PC-3 (cell line): ENCODE results near the gene CISD1. TPM values are rescaled to one million over a fixed set of nuclear protein-coding genes. Genes with fewer than 3 reads are reported as not detected.

Experiments
- ATAC-seq: fragments of 200-7000 bp; cut with Tn5 transposase; 2 replicates; pipeline ENCODE4 v1.9.1; 2020; ENCODE audit warnings: mild to moderate bottlenecking, moderate library complexity
- BruUV-seq: library from RNA; stranded (reverse); fragments of 400-500 nt; replicated peaks from 2 replicates; lab custom pipeline; 2021; lab: Mats Ljungman, UMichigan
- CTCF ChIA-PET: fragments of 300-600 bp; sonication (Branson Sonifier 250); formaldehyde crosslinking; loops from one replicate; lab custom pipeline; 2022; ENCODE audit warnings: antibody characterized with exemption; lab: Charles Lee
- POLR2A ChIA-PET: fragments of 300-600 bp; sonication (Branson Sonifier 250); formaldehyde crosslinking; loops from one replicate; lab custom pipeline; 2022; ENCODE audit warnings: antibody characterized with exemption; ENCODE audit not compliant: unreplicated experiment; lab: Charles Lee
- DNase-seq: peaks from one replicate; pipeline ENCODE4 v3.0.0-alpha.2; 2015
- H2AFZ ChIP-seq: fragments of 300-600 bp; sonication (generic); 2 replicates; pipeline ENCODE4 v1.6.0; 2016; ENCODE audit warnings: antibody characterized with exemption, low read length
- H3F3A ChIP-seq: fragments of 300-600 bp; sonication (generic); one replicate; pipeline ENCODE4 v1.6.0; 2017; ENCODE audit warnings: antibody characterized with exemption, low read length, control low read depth, mild to moderate bottlenecking; ENCODE audit not compliant: unreplicated experiment
- H3K27ac ChIP-seq: fragments of 300-600 bp; sonication (generic); 2 replicates; pipeline ENCODE4 v1.5.1; 2016; ENCODE audit warnings: mild to moderate bottlenecking, low read length
- H3K27me3 ChIP-seq: fragments of 300-600 bp; sonication (generic); 2 replicates; pipeline ENCODE4 v1.6.1; 2016; ENCODE audit warnings: low read length, mixed read lengths
- H3K36me3 ChIP-seq: fragments of 300-600 bp; sonication (generic); 2 replicates; pipeline ENCODE4 v1.6.1; 2016; ENCODE audit warnings: low read depth, mixed run types, low read length, mixed read lengths
- H3K4me1 ChIP-seq: fragments of 300-600 bp; sonication (generic); 2 replicates; pipeline ENCODE4 v1.5.1; 2016; ENCODE audit warnings: low read length; ENCODE audit not compliant: insufficient read depth
- H3K4me2 ChIP-seq: fragments of 300-600 bp; sonication (generic); 2 replicates; pipeline ENCODE4 v1.6.0; 2016; ENCODE audit warnings: low read length
- H3K4me3 ChIP-seq: fragments of 300-600 bp; sonication (generic); 2 replicates; pipeline ENCODE4 v1.5.1; 2016; ENCODE audit warnings: mild to moderate bottlenecking, low read length, mixed read lengths
- H3K79me2 ChIP-seq: fragments of 300-600 bp; sonication (generic); 2 replicates; pipeline ENCODE4 v1.6.1; 2017; ENCODE audit warnings: low read length, mixed read lengths
- H3K9ac ChIP-seq: fragments of 300-600 bp; sonication (generic); 2 replicates; pipeline ENCODE4 v1.6.0; 2016; ENCODE audit warnings: mild to moderate bottlenecking, low read length
- H3K9me2 ChIP-seq: fragments of 300-600 bp; sonication (generic); replicated peaks from 2 replicates; pipeline ENCODE4 v1.6.1; 2016; ENCODE audit warnings: mixed run types, low read length, mixed read lengths
- H3K9me3 ChIP-seq: fragments of 300-600 bp; sonication (generic); 2 replicates; pipeline ENCODE4 v1.6.1; 2016; ENCODE audit warnings: low read length, mixed read lengths
- H4K20me1 ChIP-seq: fragments of 300-600 bp; sonication (generic); 2 replicates; pipeline ENCODE4 v1.6.1; 2016; ENCODE audit warnings: low read length, mixed read lengths
- EZH2 ChIP-seq: fragments of 300-600 bp; sonication (generic); IDR thresholded peaks from one replicate; pipeline ENCODE4 v1.6.1; 2017; ENCODE audit warnings: antibody characterized with exemption, mild to moderate bottlenecking, low read length; ENCODE audit not compliant: unreplicated experiment
- EZH2phosphoT487 ChIP-seq: fragments of 300-600 bp; sonication (generic); IDR thresholded peaks from 2 replicates; pipeline ENCODE4 v1.6.1; 2018; ENCODE audit warnings: mild to moderate bottlenecking, antibody characterized with exemption, low read length, borderline replicate concordance
- intact Hi-C: fragments of 100-400 bp; cut with micrococcal nuclease; formaldehyde crosslinking; loops from 2 replicates; pipeline ENCODE4 v1.9.0; 2023
- total RNA-seq: library from RNA; depleted of rRNA; stranded (reverse); fragments of >200 nt; gene quantifications from 2 replicates; pipeline ENCODE4 v1.2.3, GENCODE V29; 2014
- TF ChIP-seq, protein P1 (sequence below): fragments of 300-600 bp; sonication (generic); conservative IDR thresholded peaks from 2 replicates; pipeline ENCODE4 v1.5.1; 2017; ENCODE audit warnings: antibody characterized with exemption, low read depth, mild to moderate bottlenecking, low read length

CISD1 gene
- total RNA-seq, 1 experiment from 2014 or later: 68.8 TPM

DNA sequence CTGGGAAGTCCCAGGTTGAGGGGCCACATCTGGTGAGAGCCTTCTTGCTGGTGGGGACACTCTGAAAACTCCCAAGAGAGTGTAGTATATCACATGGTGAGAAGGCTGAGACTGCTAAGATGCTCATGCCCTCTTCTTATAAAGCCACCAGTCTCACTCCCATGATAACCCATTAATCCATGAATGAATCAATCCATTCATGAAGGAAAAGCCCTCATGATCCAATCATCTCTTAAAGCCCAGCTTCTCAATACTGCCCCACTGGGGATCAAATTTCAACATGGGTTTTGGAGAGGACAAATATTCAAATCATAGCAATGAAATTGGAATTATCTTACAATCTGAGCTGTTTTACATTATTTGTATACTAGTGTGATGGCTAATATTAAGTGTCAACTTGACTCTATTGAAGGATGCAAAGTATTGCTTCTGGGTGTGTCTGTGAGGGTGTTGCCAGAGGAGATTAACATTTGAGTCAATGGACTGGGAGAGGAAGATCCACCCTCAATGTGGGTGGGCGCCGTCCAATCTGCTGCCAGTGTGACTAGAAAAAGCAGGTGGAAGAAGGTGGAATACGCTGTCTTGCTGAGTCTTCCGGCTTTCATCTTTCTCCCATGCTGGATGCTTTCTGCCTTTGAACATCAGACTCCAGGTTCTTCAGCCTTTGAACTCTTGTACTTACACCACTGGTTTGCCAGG lies 51.5 kb downstream of the CISD1 start:
- H3K9ac ChIP-seq: no peak overlapping the region
- H3K4me2 ChIP-seq: no peak overlapping the region
- no TSS peak for BruUV-seq
- TF ChIP-seq, protein P1, sequence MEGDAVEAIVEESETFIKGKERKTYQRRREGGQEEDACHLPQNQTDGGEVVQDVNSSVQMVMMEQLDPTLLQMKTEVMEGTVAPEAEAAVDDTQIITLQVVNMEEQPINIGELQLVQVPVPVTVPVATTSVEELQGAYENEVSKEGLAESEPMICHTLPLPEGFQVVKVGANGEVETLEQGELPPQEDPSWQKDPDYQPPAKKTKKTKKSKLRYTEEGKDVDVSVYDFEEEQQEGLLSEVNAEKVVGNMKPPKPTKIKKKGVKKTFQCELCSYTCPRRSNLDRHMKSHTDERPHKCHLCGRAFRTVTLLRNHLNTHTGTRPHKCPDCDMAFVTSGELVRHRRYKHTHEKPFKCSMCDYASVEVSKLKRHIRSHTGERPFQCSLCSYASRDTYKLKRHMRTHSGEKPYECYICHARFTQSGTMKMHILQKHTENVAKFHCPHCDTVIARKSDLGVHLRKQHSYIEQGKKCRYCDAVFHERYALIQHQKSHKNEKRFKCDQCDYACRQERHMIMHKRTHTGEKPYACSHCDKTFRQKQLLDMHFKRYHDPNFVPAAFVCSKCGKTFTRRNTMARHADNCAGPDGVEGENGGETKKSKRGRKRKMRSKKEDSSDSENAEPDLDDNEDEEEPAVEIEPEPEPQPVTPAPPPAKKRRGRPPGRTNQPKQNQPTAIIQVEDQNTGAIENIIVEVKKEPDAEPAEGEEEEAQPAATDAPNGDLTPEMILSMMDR: no peak
- no peak for TF ChIP-seq EZH2phosphoT487
- no peak for TF ChIP-seq EZH2
- ChIA-PET POLR2A (no interaction called here), CTCF (no interaction called here)
- H3K27ac ChIP-seq: no peak overlapping the region
- H3K4me3 ChIP-seq: no peak overlapping the region
- no peaks in the 10 kb centered on the region for H3K9me2 ChIP-seq
- no peaks in the 10 kb centered on the region for H4K20me1 ChIP-seq
- no peaks in the 10 kb centered on the region for H3K9me3 ChIP-seq
- intact Hi-C loops: no loop called here
- peaks cover 11% of the 10 kb centered on the region for H3K4me1 ChIP-seq
- no peaks in the 10 kb centered on the region for H3K27me3 ChIP-seq
- no peak for DNase-seq
- H2AFZ ChIP-seq: no peak overlapping the region
- ATAC-seq: no peak
- no peaks in the 10 kb centered on the region for H3K79me2 ChIP-seq
- H3F3A ChIP-seq: no peaks in the 10 kb centered on the region
- H3K36me3 ChIP-seq: no peaks in the 10 kb centered on the region

DNA sequence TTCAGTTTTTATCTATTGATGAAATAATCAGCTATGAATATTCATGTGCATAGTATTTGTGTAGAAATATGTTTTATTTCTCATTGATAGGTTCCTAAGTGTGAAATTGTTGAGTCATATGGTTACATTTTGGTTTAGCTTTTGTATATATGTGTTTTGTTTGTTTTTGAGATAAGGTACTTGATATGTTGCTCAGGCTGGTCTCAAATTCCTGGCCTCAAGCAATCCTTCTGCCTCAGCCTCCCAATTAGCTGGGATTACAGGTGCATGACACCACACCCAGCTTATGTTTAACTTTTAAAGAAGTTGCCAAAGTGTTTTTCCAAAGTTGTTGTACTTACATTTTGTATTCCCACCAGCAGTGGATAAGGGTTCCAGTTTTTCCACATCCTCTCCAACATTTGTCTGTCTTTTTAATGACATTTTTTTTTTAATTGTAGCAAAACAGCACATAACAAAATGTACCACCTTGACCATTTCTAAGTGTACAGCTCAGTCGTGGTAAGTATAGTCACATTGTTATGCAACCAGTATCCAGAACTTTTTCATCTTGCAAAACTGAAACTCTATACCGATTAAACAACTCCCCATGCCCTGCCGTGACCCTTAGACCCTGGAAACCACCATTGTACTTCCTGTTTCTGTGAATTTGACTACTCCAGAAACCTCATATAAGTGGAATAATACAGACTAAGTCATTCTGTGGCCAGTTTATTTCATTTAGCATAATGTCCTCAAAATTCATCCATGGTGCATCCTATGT lies 53.3 kb downstream of the CISD1 start:
- Histone ChIP-seq H3K4me2 (peak overlapping the region; percentile 17; the same call in 1 of the 2 replicates), H3K79me2 (no peaks in the 10 kb centered on the region), H4K20me1 (no peaks in the 10 kb centered on the region), H3K27me3 (no peaks in the 10 kb centered on the region), H3K36me3 (no peaks in the 10 kb centered on the region), H3K9me3 (no peaks in the 10 kb centered on the region), H3K27ac (no peak overlapping the region), H3F3A (no peaks in the 10 kb centered on the region), H3K4me1 (peaks cover 11% of the 10 kb centered on the region), H3K9me2 (no peaks in the 10 kb centered on the region), H3K9ac (no peak overlapping the region), H3K4me3 (no peak overlapping the region), H2AFZ (peak overlapping the region; percentile 18; the same call in 1 of the 2 replicates)
- intact Hi-C loops: no loop called here
- no TSS peak for BruUV-seq
- no peak for TF ChIP-seq EZH2phosphoT487
- TF ChIP-seq, protein P1: no peak
- no peak for TF ChIP-seq EZH2
- CTCF ChIA-PET: no interaction called here
- DNase-seq (peak; percentile 37), ATAC-seq (peak; percentile 32; the same call in 1 of the 2 replicates)
- POLR2A ChIA-PET: no interaction called here

DNA sequence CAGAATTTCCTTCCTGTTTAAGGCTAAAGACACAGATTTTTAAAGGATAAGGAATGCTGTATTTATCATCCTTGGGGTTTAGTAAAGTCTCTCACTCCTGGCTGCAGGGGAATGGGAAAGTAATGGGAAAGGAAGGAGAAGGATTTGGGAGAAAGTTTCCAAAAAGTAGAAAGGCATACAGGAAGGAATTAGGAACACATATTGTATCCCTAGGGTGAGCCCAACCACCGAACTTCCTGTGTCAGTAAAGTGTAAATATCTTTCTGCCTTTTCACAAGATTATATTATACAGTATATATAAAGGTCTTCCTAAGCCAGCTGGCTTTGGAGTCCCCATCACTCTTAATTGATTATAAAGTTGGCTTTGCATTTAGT lies 53.9 kb downstream of the CISD1 start:
- ChIA-PET POLR2A (no interaction called here), CTCF (no interaction called here)
- Histone ChIP-seq H4K20me1 (no peaks in the 10 kb centered on the region), H3K9ac (no peak overlapping the region), H3K27me3 (no peaks in the 10 kb centered on the region), H3K27ac (no peak overlapping the region), H3K9me3 (no peaks in the 10 kb centered on the region), H3K9me2 (no peaks in the 10 kb centered on the region), H2AFZ (peak overlapping the region; percentile 18; the same call in 1 of the 2 replicates), H3K4me3 (no peak overlapping the region), H3K4me2 (peak overlapping the region; percentile 17; the same call in 1 of the 2 replicates), H3K4me1 (peaks cover 11% of the 10 kb centered on the region), H3K79me2 (no peaks in the 10 kb centered on the region), H3F3A (no peaks in the 10 kb centered on the region), H3K36me3 (no peaks in the 10 kb centered on the region)
- ATAC-seq: peak; percentile 62
- no peak for DNase-seq
- TF ChIP-seq, protein P1: no peak
- TF ChIP-seq EZH2 (no peak), EZH2phosphoT487 (no peak)
- no TSS peak for BruUV-seq
- intact Hi-C loops: no loop called here
